IMR-90 (cell line): ENCODE results near the gene PPP6R1. TPM values are rescaled to one million over a fixed set of nuclear protein-coding genes. Genes with fewer than 3 reads are reported as not detected.

Experiments
- ATAC-seq: fragments of 200-7000 bp; cut with Tn5 transposase; 2 replicates; pipeline ENCODE4 v1.9.1; 2020; ENCODE audit warnings: low read depth, mild to moderate bottlenecking, moderate library complexity
- BruUV-seq: library from RNA; stranded (reverse); fragments of 400-500 nt; replicated peaks from 2 replicates; lab custom pipeline; 2021; lab: Mats Ljungman, UMichigan
- CTCF ChIA-PET: fragments of 300-600 bp; formaldehyde crosslinking; extraction: SDS; loops from one replicate; lab custom pipeline; 2021; ENCODE audit warnings: antibody characterized with exemption; lab: Yijun Ruan, JAX
- POLR2A ChIA-PET: fragments of 300-600 bp; sonication (Branson Sonifier 250); formaldehyde crosslinking; loops from one replicate; lab custom pipeline; 2022; ENCODE audit warnings: antibody characterized with exemption; ENCODE audit not compliant: unreplicated experiment; lab: Charles Lee
- DNase-seq: peaks from one replicate; pipeline ENCODE4 v3.0.0; 2013
- H2AFZ ChIP-seq: replicated peaks from 2 replicates; pipeline ENCODE3; 2013; ENCODE audit warnings: low read length, mild to moderate bottlenecking; ENCODE audit not compliant: poor library complexity
- H2AK5ac ChIP-seq: 2 replicates; pipeline ENCODE4 v1.6.1; 2013; ENCODE audit warnings: low read depth, low read length, inconsistent platforms
- H2AK9ac ChIP-seq: replicated peaks from 2 replicates; pipeline ENCODE3; 2013; ENCODE audit warnings: mild to moderate bottlenecking, low read depth, low read length, moderate library complexity; ENCODE audit not compliant: poor library complexity
- H2BK120ac ChIP-seq: 2 replicates; pipeline ENCODE4 v1.6.1; 2013; ENCODE audit warnings: low read depth, low read length, inconsistent platforms
- H2BK15ac ChIP-seq: 3 replicates; pipeline ENCODE4 v1.6.1; 2013; ENCODE audit warnings: low read depth, low read length, inconsistent platforms
- H2BK20ac ChIP-seq: 2 replicates; pipeline ENCODE4 v1.6.1; 2013; ENCODE audit warnings: low read depth, mild to moderate bottlenecking, inconsistent platforms, low read length, moderate library complexity
- H2BK5ac ChIP-seq: 2 replicates; pipeline ENCODE4 v1.6.1; 2013; ENCODE audit warnings: mild to moderate bottlenecking, low read depth, low read length, inconsistent platforms; ENCODE audit not compliant: poor library complexity, severe bottlenecking
- H3K14ac ChIP-seq: replicated peaks from 2 replicates; pipeline ENCODE4 v1.6.1; 2013; ENCODE audit warnings: low read depth, low read length, inconsistent platforms
- H3K18ac ChIP-seq: 2 replicates; pipeline ENCODE4 v1.6.1; 2013; ENCODE audit warnings: low read depth, low read length, control low read depth
- H3K23ac ChIP-seq: 2 replicates; pipeline ENCODE4 v1.6.1; 2013; ENCODE audit warnings: low read depth, low read length, inconsistent platforms
- H3K27ac ChIP-seq: 2 replicates; pipeline ENCODE4 v1.5.1; 2013; ENCODE audit warnings: mild to moderate bottlenecking, control low read depth, low read length; ENCODE audit not compliant: insufficient read depth
- H3K27me3 ChIP-seq: 2 replicates; pipeline ENCODE4 v1.6.1; 2013; ENCODE audit warnings: low read length; ENCODE audit not compliant: control insufficient read depth, insufficient read depth
- H3K36me3 ChIP-seq: 2 replicates; pipeline ENCODE4 v1.6.1; 2013; ENCODE audit warnings: low read length, mixed read lengths; ENCODE audit not compliant: control insufficient read depth, insufficient read depth
- H3K4ac ChIP-seq: 2 replicates; pipeline ENCODE4 v1.6.1; 2013; ENCODE audit warnings: low read depth, low read length, inconsistent platforms
- H3K4me1 ChIP-seq: 2 replicates; pipeline ENCODE4 v1.6.1; 2013; ENCODE audit warnings: low read length, mixed read lengths; ENCODE audit not compliant: control insufficient read depth, insufficient read depth
- H3K4me2 ChIP-seq: 2 replicates; pipeline ENCODE4 v1.6.1; 2013; ENCODE audit warnings: low read depth, mild to moderate bottlenecking, control low read depth, low read length, moderate library complexity
- H3K4me3 ChIP-seq: 2 replicates; pipeline ENCODE4 v1.5.1; 2013; ENCODE audit warnings: low read depth, mild to moderate bottlenecking, control low read depth, low read length, moderate library complexity; ENCODE audit not compliant: insufficient read depth
- H3K56ac ChIP-seq: 2 replicates; pipeline ENCODE4 v1.6.1; 2013; ENCODE audit warnings: low read length, inconsistent platforms; ENCODE audit not compliant: insufficient read depth; ENCODE audit errors: extremely low read depth
- H3K79me1 ChIP-seq, 2 experiments: 2 replicates each; pipeline ENCODE4 v1.6.1; 2013; ENCODE audit warnings: low read length in 2 of 2, inconsistent platforms in 1 of 2, low read depth in 1 of 2
- H3K9ac ChIP-seq: 2 replicates; pipeline ENCODE4 v1.6.1; 2013; ENCODE audit warnings: low read depth, low read length, control low read depth
- H3K9me1 ChIP-seq: 2 replicates; pipeline ENCODE4 v1.6.1; 2013; ENCODE audit warnings: low read length, inconsistent platforms; ENCODE audit not compliant: insufficient read depth
- H3K9me3 ChIP-seq: 2 replicates; pipeline ENCODE4 v1.6.1; 2013; ENCODE audit warnings: low read length; ENCODE audit not compliant: control insufficient read depth, insufficient read depth
- H4K20me1 ChIP-seq: 2 replicates; pipeline ENCODE4 v1.6.1; 2013; ENCODE audit warnings: low read length, inconsistent platforms; ENCODE audit not compliant: insufficient read depth
- H4K5ac ChIP-seq: 2 replicates; pipeline ENCODE4 v1.6.1; 2013; ENCODE audit warnings: mild to moderate bottlenecking, low read depth, low read length, control low read depth
- H4K8ac ChIP-seq, 2 experiments: 2 replicates each; pipeline ENCODE4 v1.6.1; 2013; ENCODE audit warnings: low read depth in 2 of 2, low read length in 2 of 2, control low read depth in 1 of 2, inconsistent platforms in 1 of 2
- H4K91ac ChIP-seq: 2 replicates; pipeline ENCODE4 v1.6.1; 2013; ENCODE audit warnings: low read depth, low read length, inconsistent platforms; ENCODE audit not compliant: insufficient read depth
- ELK1 ChIP-seq: fragments of 150-350 bp; IDR thresholded peaks from 2 replicates; pipeline ENCODE4 v1.6.1; 2016; ENCODE audit warnings: low read depth, mild to moderate bottlenecking, low read length, moderate library complexity, borderline replicate concordance
- MAFK ChIP-seq: IDR thresholded peaks from 2 replicates; pipeline ENCODE4 v1.6.1; 2012; ENCODE audit warnings: low read depth, low read length, improper control_type of control experiment
- USF2 ChIP-seq: fragments of 150-350 bp; IDR thresholded peaks from 2 replicates; pipeline ENCODE4 v1.6.1; 2017; ENCODE audit warnings: mild to moderate bottlenecking, antibody characterized with exemption, low read length, low read depth
- WGBS, 2 experiments: methylation state at CpG; one replicate each; pipeline versions ENCODE4 v1.1.5 to v1.1.7; 2013; ENCODE audit warnings: missing lambda C conversion rate in 2 of 2; ENCODE audit not compliant: insufficient read length in 1 of 2; ENCODE audit errors: extremely low coverage in 2 of 2; 5-methylcytosine and 5-hydroxymethylcytosine counted together
- dilution Hi-C: fragments of 300-500 bp; cut with HindIII; formaldehyde crosslinking; loops from one replicate; pipeline ENCODE4 v1.14.3; 2018; ENCODE audit warnings: low sequenced_read_pairs; ENCODE audit not compliant: unreplicated experiment
- in situ Hi-C: fragments of 300-500 bp; cut with MboI; formaldehyde crosslinking; loops from 3 replicates; pipeline ENCODE4 v1.14.3; 2019; ENCODE audit warnings: low sequenced_read_pairs, inconsistent platforms, mixed read lengths
- intact Hi-C: fragments of 100-400 bp; cut with micrococcal nuclease; formaldehyde crosslinking; loops from 2 replicates; pipeline ENCODE4 v1.10.0; 2022
- polyA plus RNA-seq, 3 experiments: library from polyadenylated mRNA; depleted of rRNA; stranded (reverse); fragments of >200 nt; gene quantifications; 2 replicates each; pipeline ENCODE4 v1.2.3, GENCODE V29; 2012; ENCODE audit warnings: low replicate concordance in 1 of 3
- total RNA-seq: library from RNA; depleted of rRNA; stranded (reverse); fragments of >200 nt; gene quantifications from 2 replicates; pipeline ENCODE4 v1.2.3, GENCODE V29; 2012

PPP6R1 gene
- total and polyA plus RNA-seq, 2 of the 4 experiments (the other 2 are of a cell fraction): 19.9 to 50.2 TPM

- dilution Hi-C loops: no loop called here
Measured at GRCh38 chr19:55261671-55262126, 2.9 kb upstream of the PPP6R1 start.

More at GRCh38 chr19:55261671-55262126, 2.9 kb upstream of the PPP6R1 start:
- H4K8ac ChIP-seq: no peak overlapping the region
- TF ChIP-seq USF2: no peak
- no peak for TF ChIP-seq ELK1
- TF ChIP-seq MAFK: no peak
- H3K18ac ChIP-seq: no peak overlapping the region
- no peak overlapping the region for H2BK15ac ChIP-seq
- no peak for ATAC-seq
- H3K9me1 ChIP-seq: peaks cover 7% of the 10 kb centered on the region
- no peak overlapping the region for H2BK120ac ChIP-seq
- H3K9me3 ChIP-seq: no peaks in the 10 kb centered on the region
- in situ Hi-C loops: no loop called here
- H2AK5ac ChIP-seq: no peak overlapping the region
- no peak overlapping the region for H4K5ac ChIP-seq
- H3K79me1 ChIP-seq: peaks cover 0 to 27% of the 10 kb centered on the region in 2 experiments; a peak in 3 of 4 replicates
- no TSS peak for BruUV-seq
- H2AFZ ChIP-seq: no peak overlapping the region
- ChIA-PET CTCF (no interaction called here), POLR2A (no interaction called here)
- H3K4me3 ChIP-seq: no peak overlapping the region
- no peak overlapping the region for H3K27ac ChIP-seq
- peaks cover 7% of the 10 kb centered on the region for H3K4me1 ChIP-seq
- H4K91ac ChIP-seq: no peak overlapping the region
- no peak overlapping the region for H3K14ac ChIP-seq
- no peaks in the 10 kb centered on the region for H3K36me3 ChIP-seq
- intact Hi-C loops: no loop called here
- 82% methylated on average over 5 of the region's 13 CpGs; no CpG with 5 or more reads in 1 of the 2 experiments for WGBS, 2 experiments
- no peak overlapping the region for H2AK9ac ChIP-seq
- no peak overlapping the region for H3K23ac ChIP-seq
- no peak overlapping the region for H3K4me2 ChIP-seq
- no peak for DNase-seq
- H3K9ac ChIP-seq: no peak overlapping the region
- no peak overlapping the region for H2BK5ac ChIP-seq
- no peak overlapping the region for H3K56ac ChIP-seq
- H4K20me1 ChIP-seq: peaks cover 16% of the 10 kb centered on the region
- H3K4ac ChIP-seq: no peak overlapping the region
- H3K27me3 ChIP-seq: no peaks in the 10 kb centered on the region
- H2BK20ac ChIP-seq: no peak overlapping the region
